WI38 (cell line): ENCODE data around the gene PRXL2C.

Source experiments
- H3K4me3 ChIP-seq: 2 replicates; pipeline ENCODE4 v1.5.1; 2011; ENCODE audit warnings: low read depth, mild to moderate bottlenecking, control low read depth, low read length
- TF ChIP-seq, protein P1 (sequence below): IDR thresholded peaks from 2 replicates; pipeline ENCODE4 v1.5.1; 2012; ENCODE audit warnings: low read depth, mild to moderate bottlenecking, control low read depth, low read length

The PRXL2C gene

DNA sequence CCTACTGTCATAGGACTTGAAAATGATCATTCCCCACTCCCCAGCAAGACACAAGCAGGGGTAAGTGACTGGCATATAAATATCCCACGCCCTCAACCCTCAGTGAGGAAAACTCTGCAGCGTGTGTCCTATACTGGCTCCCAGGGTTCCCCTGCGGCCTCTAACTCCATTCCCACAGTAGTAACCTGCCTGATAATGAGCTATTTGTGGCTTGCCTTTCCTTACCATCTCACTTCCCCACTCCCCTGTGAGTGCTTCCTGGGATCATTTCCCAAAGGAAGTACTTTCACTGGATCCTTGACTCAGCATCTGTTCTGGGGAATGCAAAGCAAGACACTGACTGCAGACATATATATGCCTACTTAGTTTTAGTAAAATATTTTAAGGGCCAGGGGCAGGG is 49.8 kb downstream of the PRXL2C start:
- no peak overlapping the region for H3K4me3 ChIP-seq
- TF ChIP-seq, protein P1, sequence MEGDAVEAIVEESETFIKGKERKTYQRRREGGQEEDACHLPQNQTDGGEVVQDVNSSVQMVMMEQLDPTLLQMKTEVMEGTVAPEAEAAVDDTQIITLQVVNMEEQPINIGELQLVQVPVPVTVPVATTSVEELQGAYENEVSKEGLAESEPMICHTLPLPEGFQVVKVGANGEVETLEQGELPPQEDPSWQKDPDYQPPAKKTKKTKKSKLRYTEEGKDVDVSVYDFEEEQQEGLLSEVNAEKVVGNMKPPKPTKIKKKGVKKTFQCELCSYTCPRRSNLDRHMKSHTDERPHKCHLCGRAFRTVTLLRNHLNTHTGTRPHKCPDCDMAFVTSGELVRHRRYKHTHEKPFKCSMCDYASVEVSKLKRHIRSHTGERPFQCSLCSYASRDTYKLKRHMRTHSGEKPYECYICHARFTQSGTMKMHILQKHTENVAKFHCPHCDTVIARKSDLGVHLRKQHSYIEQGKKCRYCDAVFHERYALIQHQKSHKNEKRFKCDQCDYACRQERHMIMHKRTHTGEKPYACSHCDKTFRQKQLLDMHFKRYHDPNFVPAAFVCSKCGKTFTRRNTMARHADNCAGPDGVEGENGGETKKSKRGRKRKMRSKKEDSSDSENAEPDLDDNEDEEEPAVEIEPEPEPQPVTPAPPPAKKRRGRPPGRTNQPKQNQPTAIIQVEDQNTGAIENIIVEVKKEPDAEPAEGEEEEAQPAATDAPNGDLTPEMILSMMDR: no peak

DNA sequence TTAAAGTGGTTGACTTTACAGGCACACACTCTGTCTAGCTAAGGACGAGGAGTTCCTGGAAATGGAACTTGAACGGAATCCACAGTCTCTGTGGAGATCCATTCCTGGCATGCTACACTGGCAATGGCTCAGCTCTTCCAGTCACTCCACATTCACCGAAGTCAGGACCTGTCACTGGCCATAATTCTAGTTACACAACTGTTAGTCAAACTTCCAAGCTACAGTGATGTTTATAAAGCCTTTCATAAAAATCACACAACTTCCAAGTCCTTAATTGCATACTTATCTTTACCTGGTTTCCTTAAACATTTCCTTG is 51.2 kb downstream of the PRXL2C start:
- no peak overlapping the region for H3K4me3 ChIP-seq
- TF ChIP-seq, protein P1: no peak

DNA sequence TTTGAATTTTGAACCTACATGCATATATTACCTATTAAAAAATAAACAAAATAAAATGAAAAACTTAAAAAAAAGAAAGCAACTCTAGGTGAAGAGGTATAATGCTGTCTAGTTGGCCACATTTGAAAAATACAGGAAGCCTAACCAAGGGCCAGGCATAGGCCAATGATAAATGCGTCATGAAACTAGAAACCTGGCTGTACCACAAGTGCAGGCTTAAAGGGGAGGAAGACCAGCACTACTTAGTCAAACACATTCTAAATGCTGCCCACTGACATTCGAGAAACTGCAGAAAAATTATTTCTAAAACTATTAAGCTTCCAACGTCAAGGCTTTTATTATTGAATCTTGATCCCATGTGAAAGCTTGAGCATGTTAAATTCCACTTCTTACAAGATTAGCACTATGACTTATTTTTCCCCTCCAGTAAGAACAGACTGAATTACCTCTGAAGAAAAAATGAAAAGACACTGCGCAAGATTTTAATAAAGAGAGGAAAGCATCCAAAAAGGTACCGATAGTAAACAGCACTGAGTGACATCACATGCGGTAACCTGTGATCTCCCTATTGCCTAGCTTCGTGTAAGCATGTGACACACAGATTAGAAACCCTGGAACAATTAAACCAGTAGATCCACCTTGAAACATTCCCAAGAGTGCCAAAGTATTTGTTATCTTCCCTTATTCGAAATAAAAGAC is 51.7 kb downstream of the PRXL2C start:
- H3K4me3 ChIP-seq: no peak overlapping the region
- TF ChIP-seq, protein P1: no peak

DNA sequence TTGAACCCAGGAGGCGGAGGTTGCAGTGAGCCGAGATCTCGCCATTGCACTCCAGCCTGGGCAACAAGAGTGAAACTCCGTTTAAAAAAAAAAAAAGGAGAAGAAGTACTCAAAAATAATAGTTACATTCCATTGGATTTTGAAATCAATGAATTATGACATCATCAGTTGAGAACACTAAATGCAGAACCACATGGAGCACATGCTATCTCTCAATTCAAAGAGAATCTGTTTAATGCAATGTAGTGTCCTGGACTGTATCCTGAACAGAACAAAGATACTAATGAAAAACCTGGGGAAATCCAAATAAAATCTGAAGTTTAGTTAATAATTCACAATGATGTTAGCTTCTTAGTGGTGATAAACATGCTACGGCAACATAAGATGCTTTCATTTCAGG is 55.8 kb downstream of the PRXL2C start:
- TF ChIP-seq, protein P1: no peak
- no peak overlapping the region for H3K4me3 ChIP-seq

DNA sequence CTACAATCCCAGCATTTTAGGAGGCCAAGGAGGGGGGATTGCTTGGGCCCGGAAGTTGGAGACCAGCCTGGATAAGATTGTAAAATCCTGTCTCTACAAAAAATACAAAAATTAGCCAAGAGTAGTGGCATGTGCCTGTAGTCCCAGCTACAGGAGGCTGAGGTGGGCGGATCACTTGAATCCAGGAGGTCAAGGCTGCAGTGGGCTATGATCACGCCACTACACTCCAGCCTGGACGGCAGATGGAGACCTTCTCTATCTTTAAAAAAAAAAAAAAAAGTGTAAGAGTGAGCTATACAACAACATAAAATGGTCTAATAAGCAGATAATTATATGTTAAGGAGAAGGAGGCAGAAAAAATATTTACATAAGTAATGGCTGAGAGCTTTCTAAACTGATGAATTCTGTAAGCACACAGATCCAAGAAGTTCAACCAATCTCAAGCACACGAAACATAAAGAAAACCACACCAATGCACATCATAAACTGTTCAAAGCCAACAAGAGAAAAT is 58.5 kb downstream of the PRXL2C start:
- no peak overlapping the region for H3K4me3 ChIP-seq
- TF ChIP-seq, protein P1: no peak
